G401.6 (cell line): Measurements from ENCODE around the gene TRIP10.

Source experiments
- FAIRE-seq: peaks from 2 replicates; lab custom pipeline; 2012; peaks lifted over from hg19 to GRCh38; lab: Jason Lieb, UNC

Gene TRIP10

DNA sequence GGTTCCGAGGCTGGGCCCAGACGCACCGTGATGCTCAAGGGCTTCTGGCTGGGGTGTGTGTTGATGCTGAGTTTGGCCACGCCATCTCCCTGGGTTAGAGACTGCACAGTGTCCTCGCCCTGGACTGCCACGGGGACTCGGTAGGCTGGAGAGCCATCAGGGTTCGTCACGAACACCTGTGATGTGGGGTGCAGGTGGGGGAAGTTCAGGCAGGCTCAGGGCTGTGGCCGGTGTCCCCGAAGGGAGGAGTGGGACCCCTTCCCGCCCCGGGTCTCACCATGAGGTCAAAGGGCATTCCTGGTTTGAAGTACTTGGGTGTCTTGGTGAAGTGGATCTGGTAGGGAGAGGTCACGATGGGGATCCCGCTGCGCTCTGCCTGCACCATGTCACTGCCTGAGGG is 27.2 kb upstream of the TRIP10 start:
- no peak for FAIRE-seq

DNA sequence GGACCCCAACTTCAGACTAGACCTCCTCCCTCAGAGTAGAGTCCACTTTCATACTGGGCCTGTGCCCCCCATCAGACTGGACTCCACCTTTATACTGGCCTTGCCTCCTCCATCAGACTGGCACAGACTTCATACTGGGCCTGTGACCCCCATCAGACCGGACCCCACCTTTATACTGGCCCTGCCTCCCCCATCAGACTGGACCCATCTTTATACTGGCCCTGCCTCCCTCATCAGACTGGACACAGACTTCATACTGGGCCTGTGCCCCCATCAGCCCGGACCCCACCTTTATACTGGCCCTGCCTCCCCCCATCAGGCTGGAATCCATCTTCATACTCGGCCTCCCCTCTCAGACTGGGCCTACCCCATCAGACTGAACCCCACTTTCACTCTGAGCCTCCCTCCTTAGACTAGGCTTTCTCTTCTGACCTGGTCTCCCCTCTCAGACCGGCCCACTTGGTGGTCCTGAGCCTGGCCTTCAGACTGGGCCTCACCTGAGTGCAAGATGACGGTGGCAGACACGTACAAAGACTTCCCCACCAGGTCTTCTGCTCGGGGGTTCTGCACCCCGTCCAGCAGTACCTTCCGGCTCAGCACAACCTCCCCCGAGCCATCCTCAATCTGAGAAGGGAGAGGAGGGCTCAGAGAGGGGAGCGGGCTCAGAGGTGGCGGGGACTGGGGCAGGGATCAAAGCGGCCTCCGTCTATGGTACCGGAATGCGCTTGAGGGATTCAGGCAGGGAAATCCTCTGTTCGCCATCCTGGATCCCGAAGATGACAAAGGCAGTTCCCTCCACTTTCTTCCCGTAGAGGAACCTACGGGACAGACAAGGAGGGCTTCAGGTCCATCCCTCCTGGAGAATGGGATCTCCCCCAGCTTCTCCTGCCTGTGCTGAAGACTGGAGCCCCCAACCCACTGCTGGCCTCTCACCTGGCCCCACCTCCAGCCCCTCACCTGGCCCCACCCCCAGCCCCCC is 26.5 kb upstream of the TRIP10 start:
- FAIRE-seq: no peak

DNA sequence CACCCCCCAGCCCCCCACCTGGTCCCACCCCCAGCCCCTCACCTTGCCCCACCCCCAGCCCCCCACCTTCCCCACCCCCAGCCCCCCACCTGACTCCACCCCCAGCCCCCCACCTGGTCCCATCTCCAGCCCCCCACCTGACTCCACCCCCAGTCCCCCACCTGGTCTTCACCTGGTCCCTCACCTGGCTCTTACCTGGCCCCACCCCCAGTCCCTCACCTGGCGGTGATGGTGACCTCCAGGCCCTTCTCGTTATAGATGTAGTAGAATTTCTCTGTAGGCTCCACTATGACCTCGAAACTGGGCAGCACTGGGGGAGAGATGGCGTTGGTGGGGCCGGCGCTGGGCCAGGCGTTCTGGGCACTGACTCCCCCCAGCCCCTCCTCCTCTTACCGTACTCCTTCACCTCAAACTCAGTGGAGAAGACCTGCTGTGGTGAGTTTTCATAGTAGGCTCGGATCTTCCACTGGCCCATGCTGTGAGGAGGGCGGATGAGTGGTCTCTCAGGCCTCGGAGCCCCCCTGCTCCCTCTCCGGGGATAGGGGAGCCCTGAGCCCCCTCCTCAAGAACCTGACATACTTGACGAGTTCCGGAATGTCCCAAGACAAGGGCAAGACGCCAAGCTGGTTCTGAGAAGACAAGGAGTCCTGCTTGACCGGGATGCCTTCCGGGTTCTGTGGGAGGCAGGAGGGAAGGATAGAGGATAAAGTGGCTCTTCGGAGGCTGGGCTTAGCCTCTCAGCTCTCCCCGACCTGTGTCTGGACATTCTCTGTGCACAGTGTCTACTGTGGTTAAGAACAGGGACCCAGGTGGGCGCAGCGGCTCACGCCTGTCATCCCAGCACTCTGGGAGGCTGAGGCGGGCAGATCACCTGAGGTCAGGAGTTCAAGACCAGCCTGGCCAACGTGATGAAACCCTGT is 25.4 kb upstream of the TRIP10 start:
- FAIRE-seq: no peak

DNA sequence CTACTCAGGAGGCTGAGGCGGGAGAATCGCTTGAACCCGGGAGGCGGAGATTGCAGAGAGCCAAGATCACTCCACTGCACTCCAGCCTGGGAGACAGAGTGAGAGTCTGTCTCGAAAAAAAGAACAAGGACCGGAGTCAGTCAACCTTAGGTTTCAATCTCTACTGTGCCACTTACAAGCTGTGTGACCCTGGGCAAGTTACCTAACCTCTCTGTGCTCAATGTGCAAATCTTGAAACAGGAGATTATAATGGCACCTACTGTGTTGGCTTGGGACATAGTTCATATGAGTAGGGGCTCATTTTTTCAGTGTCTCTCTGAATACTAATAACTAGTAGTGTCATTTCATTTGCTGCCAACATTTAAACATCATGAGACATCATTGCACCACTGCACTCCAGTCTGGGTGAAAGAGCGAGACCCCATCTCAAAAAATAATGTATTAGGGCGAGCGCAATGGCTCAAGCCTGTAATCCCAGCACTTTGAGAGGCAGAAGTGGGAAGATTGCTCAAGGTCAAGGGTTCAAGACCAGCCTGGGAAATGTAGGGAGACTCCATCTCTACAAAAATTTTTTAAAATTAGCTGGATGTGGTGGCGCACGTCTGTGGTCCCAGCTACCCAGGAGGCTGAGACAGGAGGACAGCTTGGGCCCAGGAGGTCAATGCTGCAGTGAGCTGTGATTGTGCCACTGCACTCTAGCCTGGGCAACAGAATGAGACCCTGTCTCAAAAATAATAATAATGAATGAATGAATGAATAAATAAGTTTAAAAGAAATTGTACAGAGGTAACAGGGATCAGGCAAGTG is 24.5 kb upstream of the TRIP10 start:
- FAIRE-seq: no peak

DNA sequence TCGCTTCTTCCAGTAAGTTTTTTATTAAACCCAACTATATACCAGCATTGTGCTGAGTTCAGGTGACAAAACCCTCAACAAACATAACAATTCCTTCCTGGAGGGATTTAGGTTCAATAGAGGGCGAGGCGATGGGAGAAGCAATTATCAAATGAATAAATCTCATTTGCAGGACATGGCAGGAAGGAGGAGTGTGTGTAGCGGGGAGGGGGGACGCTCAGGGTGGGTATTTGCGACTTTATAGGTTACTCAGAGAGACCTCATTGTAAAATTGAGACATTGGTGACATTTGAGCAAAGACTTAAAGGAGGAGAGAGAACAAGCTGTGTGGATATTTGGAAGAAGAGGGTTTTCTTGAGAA is 22.9 kb upstream of the TRIP10 start:
- no peak for FAIRE-seq

DNA sequence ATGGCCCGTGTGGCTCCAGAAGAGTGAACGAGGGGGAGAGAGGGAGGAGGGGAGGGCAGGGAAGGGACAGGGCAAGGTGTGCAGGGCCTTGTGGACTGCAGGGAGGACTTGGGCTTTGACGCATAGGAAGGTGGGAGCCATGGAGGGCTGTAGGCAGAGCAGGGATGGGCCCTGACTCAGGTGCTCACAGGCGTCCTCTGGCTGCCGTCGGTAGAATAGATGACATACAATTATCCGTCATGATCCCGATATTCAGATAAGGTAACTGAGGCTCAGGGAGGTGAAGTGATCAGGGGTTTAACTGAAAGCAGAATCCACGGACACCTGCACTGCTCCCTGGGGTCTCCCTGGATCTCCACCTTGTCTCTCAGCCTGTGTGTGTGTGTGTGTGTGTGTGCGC is 22.4 kb upstream of the TRIP10 start:
- no peak for FAIRE-seq

DNA sequence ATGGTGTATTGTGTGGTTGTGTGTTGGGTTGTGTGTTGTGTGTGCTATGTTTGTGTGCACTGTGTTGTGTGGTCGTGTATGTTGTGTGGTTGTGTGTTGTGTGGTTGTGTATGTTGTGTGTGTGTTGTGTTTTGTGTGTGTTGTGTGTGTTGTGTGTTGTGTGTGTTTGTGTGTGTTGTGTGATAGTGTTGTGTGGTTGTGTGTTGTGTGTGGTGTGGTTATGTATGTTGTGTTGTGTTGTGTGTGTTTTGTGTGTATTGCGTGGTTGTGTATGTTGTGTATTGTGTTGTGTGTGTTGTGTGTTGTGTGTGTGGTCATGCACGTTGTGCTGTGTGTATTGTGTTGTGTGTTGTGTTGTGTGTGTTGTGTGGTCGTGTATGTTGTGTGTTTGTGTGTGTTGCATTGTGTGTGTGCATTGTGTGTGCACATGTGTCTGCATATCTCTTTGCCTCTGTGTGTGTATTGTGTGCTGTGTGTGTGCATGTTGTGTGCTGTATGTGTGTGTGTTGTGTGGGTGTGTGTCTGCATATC is 22.0 kb upstream of the TRIP10 start:
- FAIRE-seq: no peak

DNA sequence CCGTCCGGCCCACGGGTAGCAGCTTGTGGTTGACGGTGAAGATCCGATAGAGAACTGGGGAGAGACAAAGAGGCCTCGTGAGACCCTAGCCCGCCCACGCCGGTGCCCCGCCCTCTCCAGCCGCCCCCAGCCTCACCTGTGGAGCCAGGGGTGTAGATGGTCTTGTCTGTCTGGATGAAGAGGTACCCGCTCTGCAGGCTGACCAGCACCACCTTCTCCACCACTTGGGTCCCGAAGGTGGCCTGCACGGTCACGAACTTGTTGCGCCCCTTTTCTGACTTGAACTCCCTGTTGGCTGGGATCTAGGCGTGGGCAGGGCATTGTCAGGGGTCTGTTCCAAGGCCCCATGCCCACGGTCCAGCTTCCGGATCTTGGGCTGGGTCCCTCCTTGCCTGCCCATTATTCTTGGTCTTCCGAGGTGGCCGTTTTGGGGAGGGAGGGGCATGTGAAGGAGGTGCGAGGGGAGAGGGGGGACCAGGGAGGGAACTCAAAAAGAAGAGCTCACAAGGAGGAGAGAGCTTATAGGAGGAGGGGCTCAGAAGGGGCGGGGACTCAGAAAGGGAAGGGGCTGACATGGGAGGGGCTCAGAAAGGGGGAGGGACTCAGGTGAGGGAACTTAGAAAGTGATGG is 21.3 kb upstream of the TRIP10 start:
- FAIRE-seq: no peak

DNA sequence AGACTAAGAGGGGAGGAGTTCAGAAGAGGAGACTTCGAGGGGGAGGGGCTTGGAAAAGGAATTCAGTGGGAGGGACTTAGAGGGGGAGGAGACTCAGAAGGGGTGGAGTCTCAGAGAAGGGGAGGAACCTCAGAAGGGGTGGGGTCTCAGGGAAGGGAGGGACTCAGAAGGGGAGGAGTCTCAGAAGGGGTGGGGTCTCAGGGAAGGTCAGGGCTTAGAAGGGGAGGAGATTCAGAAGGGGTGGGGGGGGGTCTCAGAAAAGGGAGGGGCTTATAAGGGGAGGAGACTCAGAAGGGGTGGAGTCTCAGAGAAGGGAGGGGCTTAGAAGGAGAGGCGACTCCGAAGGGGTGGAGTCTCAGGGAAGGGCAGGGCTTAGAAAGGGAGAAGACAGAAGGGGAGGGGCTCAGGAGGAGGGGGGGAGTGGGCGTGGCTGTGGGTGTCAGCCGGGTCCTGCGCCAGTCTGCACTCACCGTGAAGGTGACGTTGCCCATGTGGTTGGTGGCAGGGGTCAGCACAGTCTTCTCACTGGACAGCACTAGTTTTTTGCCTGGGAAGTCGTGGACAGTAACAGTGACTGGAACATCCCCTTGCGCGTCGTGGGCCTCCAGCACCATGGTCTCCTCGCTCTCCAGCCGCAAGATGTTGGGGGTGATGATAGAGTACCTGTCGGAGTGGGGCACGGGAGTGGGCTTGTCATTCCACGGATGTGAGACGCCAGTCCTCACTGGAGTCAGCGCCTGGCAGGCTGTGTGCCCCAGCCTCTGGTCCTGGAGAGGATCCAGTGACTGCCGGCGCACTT is 20.5 kb upstream of the TRIP10 start:
- FAIRE-seq: no peak

DNA sequence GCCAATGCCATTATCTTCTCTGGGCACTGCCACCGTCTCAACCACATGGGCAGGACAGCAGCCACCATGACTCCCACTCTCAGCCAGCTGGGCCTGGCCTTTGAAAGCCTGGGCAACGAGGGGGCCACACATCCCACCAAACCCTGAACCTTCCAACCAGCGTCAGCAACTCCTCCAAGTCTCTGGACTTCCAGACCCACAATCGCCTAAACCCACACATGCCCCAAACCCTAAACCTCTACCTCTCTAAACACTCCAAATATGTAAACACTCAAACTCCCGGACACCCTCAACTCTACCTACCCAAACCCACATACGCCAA is 20.0 kb upstream of the TRIP10 start:
- no peak for FAIRE-seq

DNA sequence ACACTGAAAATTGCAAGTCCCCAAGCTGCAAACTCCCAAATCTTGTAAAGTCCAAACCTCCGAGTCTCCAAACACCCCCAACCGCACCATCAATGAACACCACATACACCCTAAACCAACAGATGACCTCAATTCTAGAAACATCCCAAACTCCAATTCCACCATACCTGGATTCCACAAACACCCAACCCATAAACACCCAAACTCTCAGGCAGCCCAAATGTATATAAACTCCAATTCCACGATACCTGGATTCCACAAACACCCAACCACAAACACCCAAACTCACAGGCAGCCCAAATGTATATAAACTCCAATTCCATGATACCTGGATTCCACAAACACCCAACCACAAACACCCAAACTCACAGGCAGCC is 19.5 kb upstream of the TRIP10 start:
- no peak for FAIRE-seq

DNA sequence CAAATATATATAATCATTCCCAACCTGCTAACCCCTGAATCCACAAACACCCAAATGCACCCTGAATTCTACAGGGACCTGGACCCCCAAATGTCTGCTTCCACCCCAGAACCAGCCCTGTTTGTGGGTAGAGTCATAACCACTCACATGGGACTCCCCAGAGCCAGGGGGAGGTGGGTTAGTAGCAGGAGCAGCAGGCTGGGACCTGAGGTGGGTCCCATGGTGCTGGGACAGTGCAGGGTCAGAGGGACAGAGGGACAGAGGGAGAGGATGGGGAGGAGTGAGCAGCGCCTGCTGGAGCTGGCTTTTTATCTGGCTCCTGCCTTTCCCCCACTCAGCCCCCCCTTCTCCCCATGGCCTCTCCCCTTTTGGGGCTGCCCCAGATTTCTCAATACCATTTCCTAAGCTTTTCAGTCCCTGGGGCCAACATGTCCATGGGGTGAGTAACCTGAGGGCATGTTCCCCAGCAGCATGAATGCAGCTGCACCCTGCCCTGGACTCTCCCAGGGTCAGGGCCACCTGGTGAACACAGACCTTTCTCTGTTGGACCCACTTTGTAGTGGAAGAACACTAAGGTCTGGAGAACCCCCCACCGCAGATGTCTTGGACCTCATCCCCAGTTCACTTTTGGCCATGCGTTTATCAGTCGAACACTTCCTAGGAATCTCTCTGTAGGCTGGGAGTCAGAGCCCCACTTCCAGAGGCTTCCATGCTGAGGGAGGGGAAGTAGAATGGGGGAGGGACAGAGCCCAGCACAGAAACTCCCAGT is 18.9 kb upstream of the TRIP10 start, which contains the start of gene C3:
Gene C3 (minus strand): TSS at position 282 of the 769 bp plus-strand sequence. CDS start 61 bp downstream, at position 221.
- no peak for FAIRE-seq

DNA sequence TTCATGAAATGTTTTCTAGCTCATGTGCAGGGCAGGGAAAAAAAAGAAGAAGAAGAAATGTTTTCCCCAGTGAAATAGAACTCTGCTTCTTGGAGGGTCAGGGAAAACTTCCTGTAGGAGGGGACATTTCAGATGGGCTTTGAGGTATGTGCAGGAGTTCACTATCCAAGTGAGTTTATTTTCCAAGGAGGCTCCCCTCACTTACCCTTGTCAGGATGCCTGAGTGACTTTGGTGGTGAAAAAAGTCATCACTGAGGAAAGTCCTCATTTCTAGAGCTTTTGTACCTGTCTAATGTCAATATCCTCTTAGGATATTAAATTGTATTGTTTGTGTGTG is 18.4 kb upstream of the TRIP10 start:
- no peak for FAIRE-seq

DNA sequence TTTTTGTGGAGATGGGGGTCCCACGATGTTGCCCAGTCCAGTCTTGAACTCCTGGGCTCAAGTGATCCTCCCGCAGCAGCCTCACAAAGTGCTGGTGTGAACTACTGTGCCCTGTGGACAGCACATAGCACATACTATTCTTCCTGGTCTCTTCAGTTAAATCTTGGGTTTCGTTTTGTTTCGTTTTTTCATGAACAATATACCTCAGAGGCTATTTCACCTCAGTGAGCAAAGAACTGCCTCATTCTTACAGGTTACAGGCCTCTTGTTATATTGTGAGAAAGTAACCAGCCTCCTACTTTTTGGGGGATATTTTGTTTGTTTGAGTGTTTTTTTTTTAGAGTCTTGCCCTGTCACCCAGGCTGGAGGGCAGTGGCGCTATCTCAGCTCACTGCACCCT is 17.7 kb upstream of the TRIP10 start:
- FAIRE-seq: no peak

DNA sequence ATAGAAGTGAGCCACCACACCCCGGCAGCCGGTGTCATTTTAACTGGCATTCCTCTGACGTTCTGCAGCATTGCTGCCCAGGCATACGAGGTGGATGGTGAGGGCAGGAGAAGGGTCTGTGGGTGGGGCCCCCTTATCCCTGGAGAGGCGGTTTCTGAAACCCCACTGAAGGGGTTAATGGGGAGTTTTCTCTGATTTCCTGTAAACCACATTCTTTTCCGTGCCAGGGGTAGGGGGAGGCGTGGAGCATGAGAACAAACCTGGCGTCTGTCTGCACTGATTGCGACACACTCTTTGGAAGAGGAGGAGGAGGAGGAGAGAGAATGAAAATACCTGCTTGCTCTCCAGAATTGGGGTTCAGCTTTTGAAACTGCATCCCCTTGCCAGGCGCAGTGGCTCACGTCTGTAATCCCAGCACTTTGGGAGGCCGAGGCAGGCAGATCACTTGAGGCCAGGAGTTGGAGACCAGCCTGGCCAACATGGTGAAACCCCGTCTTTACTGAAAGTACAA is 16.3 kb upstream of the TRIP10 start:
- no peak for FAIRE-seq

DNA sequence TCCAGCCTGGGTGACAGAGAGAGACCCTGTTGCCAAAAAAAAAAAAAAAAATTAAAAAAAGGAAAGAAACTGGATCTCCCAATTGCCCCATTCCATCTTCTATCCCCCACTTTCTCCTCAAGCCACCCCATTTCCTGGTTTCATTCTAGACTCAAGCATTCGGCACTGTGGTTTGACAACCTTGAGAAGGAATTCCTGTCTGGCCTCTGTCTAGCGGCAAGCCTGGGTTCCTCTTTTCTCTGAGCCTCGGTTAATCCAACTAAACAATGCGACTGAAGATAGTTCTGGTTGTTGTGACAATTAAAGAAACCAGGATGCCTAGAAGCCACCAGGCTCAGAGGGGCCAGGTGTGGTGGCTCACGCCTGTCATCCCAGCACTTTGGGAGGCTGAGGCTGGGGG is 15.7 kb upstream of the TRIP10 start:
- FAIRE-seq: no peak

DNA sequence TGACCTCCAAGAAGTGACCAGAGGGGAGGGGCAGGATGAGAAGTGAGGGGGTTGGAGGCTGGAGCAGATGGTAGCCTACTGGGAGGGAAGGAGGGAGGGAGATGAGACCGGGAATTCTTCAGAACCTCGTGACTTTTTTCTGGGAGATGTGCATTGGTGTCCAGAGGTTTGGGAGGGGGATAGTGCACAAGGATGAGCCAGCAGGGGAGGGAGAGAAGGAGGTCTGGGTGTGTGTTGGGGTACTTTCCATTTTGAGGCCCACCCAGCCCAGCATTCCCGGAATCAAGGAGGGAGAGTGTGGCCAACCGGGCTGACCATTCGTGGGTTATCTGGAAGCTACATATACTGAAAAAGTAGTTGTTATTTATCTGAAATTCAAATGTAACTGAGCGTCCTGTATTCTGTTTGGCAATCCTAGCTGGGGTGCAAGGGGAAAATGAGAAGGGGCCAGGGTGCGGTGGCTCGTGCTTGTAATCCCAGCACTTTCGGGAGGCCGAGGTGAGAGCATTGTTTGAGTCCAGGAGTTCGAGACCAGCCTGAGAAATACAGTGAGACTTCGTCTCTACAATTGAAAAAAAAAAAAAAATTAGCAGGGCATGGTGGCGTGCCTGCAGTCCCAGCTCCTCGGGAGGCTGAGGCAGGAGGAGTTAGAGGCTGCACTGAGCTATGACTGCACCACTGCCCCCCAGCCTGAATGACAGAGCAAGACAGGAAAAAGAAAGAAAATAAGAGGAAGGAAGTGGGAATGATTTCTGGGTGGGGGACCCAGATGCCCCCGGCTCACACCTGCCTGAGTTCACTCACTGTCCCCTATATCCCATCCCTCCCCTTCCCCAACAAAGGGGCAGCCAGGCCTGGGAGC is 14.6 kb upstream of the TRIP10 start:
- no peak for FAIRE-seq

DNA sequence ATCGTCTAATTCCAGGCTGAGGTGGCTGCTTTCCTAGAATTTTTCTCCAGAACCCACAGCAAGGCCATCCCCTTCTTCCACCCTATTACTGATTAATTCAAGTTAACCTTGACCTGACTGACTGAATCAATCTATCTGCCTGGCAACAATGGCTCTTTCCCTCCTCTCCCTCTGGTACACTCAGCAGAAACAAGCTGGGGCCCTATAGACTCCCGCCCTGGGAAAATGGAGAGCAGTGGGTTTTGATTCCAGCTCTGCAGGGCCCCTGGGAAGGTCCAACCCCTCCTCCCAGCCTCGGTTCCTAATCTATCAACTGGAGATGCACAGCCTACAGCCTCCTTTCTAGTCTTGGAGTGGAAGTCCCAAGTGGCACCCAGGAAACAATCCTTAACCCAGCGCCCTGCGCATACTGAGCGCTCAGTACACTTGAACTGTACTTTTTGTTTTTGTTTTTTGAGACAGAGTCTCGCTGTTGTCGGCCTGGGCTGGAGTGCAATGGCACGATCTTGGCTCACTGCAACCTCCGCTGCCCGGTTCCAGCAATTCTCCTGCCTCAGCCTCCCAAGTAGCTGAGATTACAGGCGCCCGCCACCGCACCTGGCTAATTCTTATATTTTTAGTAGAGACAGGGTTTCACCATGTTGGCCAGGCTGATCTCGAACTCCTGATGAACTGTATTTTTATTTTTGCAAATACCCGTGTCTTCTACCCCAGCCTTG is 13.8 kb upstream of the TRIP10 start:
- no peak for FAIRE-seq
